ENCODE data around the gene SP2.

The SP2 gene

GRCh38 chr17:47899643-47900042, 3.6 kb downstream of the SP2 start:
- DNase-seq = no peak
- H3K27me3 ChIP-seq = no peaks in the 10 kb centered on the region
- no peaks in the 10 kb centered on the region for H3K36me3 ChIP-seq
- H3K4me3 ChIP-seq (ENCODE audit: low read depth, low read length) = no peak overlapping the region
- H3K4me1 ChIP-seq = no peaks in the 10 kb centered on the region
- H3K9me3 ChIP-seq = no peaks in the 10 kb centered on the region
- TF ChIP-seq, protein P1, sequence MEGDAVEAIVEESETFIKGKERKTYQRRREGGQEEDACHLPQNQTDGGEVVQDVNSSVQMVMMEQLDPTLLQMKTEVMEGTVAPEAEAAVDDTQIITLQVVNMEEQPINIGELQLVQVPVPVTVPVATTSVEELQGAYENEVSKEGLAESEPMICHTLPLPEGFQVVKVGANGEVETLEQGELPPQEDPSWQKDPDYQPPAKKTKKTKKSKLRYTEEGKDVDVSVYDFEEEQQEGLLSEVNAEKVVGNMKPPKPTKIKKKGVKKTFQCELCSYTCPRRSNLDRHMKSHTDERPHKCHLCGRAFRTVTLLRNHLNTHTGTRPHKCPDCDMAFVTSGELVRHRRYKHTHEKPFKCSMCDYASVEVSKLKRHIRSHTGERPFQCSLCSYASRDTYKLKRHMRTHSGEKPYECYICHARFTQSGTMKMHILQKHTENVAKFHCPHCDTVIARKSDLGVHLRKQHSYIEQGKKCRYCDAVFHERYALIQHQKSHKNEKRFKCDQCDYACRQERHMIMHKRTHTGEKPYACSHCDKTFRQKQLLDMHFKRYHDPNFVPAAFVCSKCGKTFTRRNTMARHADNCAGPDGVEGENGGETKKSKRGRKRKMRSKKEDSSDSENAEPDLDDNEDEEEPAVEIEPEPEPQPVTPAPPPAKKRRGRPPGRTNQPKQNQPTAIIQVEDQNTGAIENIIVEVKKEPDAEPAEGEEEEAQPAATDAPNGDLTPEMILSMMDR (IDR thresholded peaks at IDR 0.05; ENCODE audit: low read depth, low read length) = no peak

- Histone ChIP-seq H3K27me3 (no peaks in the 10 kb centered on the region), H3K36me3 (no peaks in the 10 kb centered on the region), H3K9me3 (no peaks in the 10 kb centered on the region), H3K4me1 (no peaks in the 10 kb centered on the region), H3K4me3 (ENCODE audit: low read depth, low read length) (no peak overlapping the region)
- no peak for DNase-seq
- TF ChIP-seq, protein P1 (IDR thresholded peaks at IDR 0.05; ENCODE audit: low read depth, low read length) = no peak
Measured at GRCh38 chr17:47901423-47901822, 5.4 kb downstream of the SP2 start.

- Histone ChIP-seq H3K27me3 (no peaks in the 10 kb centered on the region), H3K9me3 (no peaks in the 10 kb centered on the region), H3K4me3 (ENCODE audit: low read depth, low read length) (no peak overlapping the region), H3K36me3 (no peaks in the 10 kb centered on the region), H3K4me1 (no peaks in the 10 kb centered on the region)
- DNase-seq = no peak
- TF ChIP-seq, protein P1 (IDR thresholded peaks at IDR 0.05; ENCODE audit: low read depth, low read length) = no peak
Measured at GRCh38 chr17:47902039-47902744, 6.2 kb downstream of the SP2 start.

DNA sequence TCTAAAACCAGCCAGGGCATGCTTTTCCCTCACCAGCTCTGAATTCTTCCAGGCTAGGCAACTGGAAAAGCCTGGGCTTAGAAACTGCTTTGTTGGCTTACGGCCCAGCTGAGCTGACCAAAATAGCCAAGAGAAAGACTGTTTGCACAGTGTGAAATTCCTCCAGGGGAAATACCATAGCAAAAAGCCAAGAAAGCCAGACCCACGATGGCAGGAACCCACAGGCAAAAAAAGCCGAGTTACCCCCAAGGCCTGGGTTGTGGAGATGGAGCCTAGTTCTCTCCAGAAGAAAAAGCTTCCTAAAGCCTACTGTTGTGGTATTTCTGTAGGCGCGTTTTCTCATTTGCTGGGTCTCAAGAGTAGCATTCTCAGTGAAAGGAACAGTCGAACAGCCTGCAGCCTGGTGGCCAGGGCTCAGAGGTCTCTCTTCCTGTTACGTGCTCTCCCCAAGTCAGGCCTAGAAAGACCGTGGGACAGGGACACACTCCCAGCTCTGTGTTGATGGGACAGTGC, 9.2 kb downstream of the SP2 start:
- Histone ChIP-seq H3K4me1 (no peaks in the 10 kb centered on the region), H3K4me3 (ENCODE audit: low read depth, low read length) (no peak overlapping the region), H3K9me3 (no peaks in the 10 kb centered on the region), H3K27me3 (no peaks in the 10 kb centered on the region), H3K36me3 (no peaks in the 10 kb centered on the region)
- TF ChIP-seq, protein P1 (IDR thresholded peaks at IDR 0.05; ENCODE audit: low read depth, low read length) = no peak
- no peak for DNase-seq

GRCh38 chr17:47906443-47906842, 10.4 kb downstream of the SP2 start:
- TF ChIP-seq, protein P1 (IDR thresholded peaks at IDR 0.05; ENCODE audit: low read depth, low read length) = no peak
- H3K27me3 ChIP-seq = no peaks in the 10 kb centered on the region
- H3K4me3 ChIP-seq (ENCODE audit: low read depth, low read length) = no peak overlapping the region
- no peaks in the 10 kb centered on the region for H3K9me3 ChIP-seq
- DNase-seq = no peak
- H3K36me3 ChIP-seq = no peaks in the 10 kb centered on the region
- no peaks in the 10 kb centered on the region for H3K4me1 ChIP-seq

DNA sequence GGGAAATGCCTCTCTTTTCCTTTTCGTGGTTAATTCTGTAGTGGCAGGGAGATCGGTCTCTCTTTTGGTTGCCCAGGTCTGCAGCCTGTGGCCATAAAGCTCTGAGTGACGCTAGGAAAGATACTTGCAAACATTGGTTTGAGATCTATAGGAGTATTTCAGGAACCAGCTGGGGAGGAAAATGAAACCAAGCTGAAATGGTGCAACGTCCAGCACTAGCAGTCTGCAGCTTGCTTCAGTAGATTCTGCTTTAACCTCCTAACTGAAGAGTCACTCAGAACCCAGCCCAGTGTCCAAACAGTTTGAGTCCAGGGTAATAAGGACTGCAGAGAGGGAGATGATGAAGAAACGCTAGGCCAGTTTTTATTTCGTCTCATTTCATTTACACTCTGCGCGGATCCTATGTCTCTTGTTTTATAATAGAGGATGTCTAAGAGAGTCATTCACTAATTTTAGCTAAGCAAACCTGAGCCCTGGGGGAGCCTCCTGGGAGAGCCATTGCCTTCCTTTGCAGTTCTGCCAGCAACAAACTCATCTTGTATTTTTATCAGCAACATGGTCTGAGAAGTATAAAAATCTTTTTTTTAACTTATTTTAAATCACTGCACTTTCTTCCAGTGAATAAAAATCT, 12.0 kb downstream of the SP2 start:
- no peaks in the 10 kb centered on the region for H3K9me3 ChIP-seq
- H3K4me1 ChIP-seq = no peaks in the 10 kb centered on the region
- no peak for DNase-seq
- H3K36me3 ChIP-seq = no peaks in the 10 kb centered on the region
- no peaks in the 10 kb centered on the region for H3K27me3 ChIP-seq
- no peak overlapping the region for H3K4me3 ChIP-seq (ENCODE audit: low read depth, low read length)
- TF ChIP-seq, protein P1 (IDR thresholded peaks at IDR 0.05; ENCODE audit: low read depth, low read length) = no peak
